GM19240 (cell line): Measurements from ENCODE around the gene GLIS1.
"Not testable (repeated sequence)": the region's sequence is repeated elsewhere in the genome, so short reads cannot be mapped to it uniquely, and the experiment has no call there.

Source experiments
- DNase-seq: peaks from one replicate; pipeline ENCODE4 v3.0.0; 2011; ENCODE audit warnings: low spot score; ENCODE audit not compliant: insufficient read length

The GLIS1 gene

GRCh38 chr1:53739109-53739681 lies at the start of gene GLIS1:
TSS of gene GLIS1 (minus strand) at chr1:53739164. CDS start at chr1:53738064, 1,100 bp downstream.
- peak; percentile 89 for DNase-seq

- DNase-seq, result no peak
Measured at GRCh38 chr1:53787655-53788054, 48.7 kb upstream of the GLIS1 start.

- DNase-seq, result no peak
Measured at GRCh38 chr1:53783056-53783455, 44.1 kb upstream of the GLIS1 start.

- no peak for DNase-seq
Measured at GRCh38 chr1:53781654-53782053, 42.7 kb upstream of the GLIS1 start.

DNA sequence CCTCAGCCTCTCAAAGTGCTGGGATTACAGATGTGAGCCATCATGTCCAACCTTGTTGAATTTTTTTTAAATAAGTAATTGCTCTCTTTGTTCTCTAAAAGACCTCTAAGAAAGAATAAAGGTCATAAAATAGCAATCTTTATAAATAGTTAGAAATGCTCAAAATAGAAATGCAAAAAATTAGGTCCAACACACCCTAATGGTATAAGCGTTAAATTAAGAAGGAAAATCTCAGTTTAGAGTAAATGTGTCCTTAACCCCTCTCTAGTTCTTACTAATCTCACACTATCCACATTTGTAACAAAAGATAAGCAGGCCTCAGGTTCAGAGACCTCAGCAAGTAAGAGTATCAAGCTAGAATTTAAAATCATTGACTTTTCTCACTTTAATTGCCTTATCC lies 38.3 kb upstream of the GLIS1 start:
- DNase-seq, result no peak

DNA sequence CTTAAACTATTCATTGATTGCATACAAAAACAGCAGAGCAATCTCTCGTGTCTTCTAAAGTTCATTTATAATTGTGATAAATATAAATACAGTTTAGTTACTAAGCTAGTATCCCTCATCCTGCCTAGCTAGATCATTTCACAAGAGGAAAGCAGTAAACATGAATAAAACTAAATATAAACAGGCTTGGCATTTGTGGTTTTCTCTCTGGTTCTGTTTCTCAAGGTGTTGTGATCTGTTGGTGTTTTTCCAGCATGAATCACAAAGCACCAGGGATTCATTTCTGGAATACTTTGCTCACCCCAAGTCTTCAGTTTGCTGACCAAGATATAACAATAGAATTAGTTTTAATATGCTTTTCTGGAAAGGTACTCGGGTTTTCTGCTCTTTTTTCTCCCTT lies 32.7 kb upstream of the GLIS1 start:
- DNase-seq, result no peak

DNA sequence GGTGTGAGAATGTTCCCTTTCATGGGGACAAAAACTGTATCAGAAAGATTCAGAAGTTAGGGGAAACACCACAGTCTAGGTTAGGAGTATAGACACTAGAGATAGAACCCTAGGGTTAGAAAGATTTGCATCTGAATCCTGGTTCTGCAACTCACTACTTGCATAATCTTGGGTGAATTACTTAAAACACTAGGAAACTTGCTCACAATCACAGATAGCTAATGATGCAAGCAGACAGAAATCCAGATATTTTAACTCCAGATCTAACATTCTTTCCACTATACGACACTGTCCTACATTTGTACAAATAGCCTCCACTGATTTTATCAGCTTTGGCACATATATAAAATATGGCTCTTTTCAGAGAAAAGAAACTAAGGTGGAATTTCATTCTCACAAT lies 30.8 kb upstream of the GLIS1 start:
- no peak for DNase-seq

DNA sequence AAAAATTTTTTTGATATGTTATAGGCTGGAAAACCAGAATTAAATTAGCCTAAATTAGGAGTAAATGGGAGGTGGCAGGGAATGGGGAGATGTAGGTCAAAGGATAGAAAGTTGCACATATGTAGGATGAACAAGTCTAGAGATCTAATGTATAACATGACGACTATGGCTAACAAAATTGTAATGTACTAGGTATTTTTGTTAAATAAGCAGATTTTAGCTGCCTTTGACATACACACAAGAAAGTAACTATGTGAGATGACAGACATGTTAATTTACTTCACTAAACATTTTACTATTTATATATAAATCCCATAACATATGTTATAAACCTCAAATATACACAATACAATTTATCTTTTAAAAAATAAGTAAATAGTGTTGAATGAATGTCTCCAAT lies 30.2 kb upstream of the GLIS1 start:
- DNase-seq, result no peak

- DNase-seq, result no peak
Measured at GRCh38 chr1:53766831-53767405, 28.0 kb upstream of the GLIS1 start.

GRCh38 chr1:53766194-53766742 lies 27.3 kb upstream of the GLIS1 start:
- no peak for DNase-seq

GRCh38 chr1:53765657-53766056 lies 26.7 kb upstream of the GLIS1 start:
- DNase-seq, result no peak

DNA sequence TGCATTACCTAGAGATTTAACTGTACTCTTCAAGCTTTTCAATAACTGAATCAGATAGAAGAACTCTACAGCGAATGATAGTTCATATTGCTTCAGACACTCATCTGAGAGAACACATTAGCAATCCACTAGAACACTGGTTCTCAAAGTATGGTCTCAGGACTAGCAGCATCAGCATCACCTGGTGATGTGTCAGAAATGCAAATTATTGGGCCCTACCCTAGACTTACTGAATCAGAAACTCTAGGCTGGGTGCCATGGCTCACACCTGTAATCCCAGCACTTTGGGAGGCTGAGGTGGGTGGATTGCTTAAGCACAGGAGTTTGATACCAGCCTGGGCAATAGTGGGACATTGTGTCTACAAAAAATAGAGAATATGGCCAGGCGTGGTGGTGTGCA lies 24.9 kb upstream of the GLIS1 start:
- no peak for DNase-seq

DNA sequence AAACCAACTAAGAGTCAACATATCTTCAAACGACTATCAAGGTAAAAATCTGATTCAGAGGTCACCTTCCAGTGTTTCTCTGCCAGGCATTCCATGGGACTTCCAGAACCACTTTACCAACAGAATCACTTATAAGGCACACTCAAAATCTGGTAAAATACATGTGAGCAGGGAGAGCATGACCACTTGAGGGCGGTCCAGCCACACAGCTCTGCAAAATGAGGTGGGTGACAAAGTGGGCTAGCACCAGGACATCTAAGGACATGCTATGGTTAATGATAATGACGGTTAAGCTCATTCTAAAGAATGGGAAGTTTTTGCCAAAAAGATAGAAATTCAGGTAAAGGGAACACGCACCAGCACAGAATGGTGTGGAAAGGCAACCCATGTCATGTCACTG lies 24.5 kb upstream of the GLIS1 start:
- no peak for DNase-seq

DNA sequence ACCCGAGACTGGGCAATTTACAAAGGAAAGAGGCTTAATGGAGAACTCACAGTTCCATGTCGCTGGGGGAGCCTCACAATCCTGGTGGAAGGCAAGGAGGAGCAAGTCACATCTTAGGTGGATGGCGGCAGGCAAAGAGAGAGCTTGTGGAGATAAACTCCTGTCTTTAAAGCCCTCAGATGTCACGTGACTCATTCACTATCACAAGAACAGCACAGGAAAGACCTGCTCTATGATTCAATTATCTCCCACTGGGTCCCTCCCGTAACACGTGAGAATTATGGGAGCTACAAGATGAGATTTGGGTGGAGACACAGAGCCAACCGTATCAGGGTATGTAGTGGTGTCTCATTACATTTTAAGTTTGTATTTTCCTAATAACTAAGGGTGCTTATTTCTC lies 21.5 kb upstream of the GLIS1 start:
- DNase-seq, result not testable (repeated sequence)

DNA sequence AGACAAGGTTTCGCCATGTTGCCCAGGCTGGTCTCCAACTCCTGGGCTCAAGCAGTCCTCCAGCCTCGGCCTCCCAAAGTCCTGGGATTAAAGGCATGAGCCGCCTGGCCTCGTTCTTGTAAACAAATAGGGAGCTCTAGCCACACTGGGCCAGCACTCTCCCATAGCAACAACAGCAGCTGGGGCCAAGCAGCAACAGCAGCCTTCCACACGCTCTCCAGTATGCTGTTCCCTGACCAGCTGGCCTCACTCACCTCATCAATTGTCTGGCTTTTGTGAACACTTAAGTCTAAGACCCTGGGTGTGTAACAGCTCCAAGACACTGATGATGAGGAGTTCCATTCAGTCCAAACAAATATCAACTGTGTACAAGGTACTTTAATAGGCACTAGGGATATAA lies 16.9 kb upstream of the GLIS1 start:
- DNase-seq, result no peak

- no peak for DNase-seq
Measured at GRCh38 chr1:53754484-53755312, 15.7 kb upstream of the GLIS1 start.

GRCh38 chr1:53752281-53752680 lies 13.3 kb upstream of the GLIS1 start:
- no peak for DNase-seq

- no peak for DNase-seq
Measured at GRCh38 chr1:53747841-53748240, 8.9 kb upstream of the GLIS1 start.

DNA sequence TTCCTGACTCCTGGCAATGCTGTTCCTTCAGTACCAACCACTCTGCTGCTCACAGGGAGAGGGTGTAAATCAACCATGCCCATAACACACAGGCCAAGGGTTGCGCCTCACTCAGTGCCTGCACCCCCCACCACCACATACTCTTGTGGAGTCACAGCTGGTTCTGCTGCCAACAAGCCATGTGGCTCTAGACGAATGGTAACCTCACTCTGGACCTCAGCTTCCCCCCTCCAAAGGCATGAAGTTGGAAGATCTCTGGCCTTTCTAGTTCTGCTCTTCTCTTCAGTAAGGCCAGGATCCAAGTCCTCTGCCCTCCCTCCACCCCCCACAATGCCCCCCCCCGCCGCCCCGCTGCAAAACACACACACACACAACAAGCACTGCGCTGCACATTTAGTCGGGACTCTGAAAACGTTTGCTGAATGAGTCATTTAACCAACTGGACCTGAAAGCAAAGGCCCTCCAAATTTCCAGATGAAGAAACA lies 1.7 kb upstream of the GLIS1 start:
- DNase-seq, result no peak

- no peak for DNase-seq
Measured at GRCh38 chr1:53738205-53739108, 507 bp downstream of the GLIS1 start.

- no peak for DNase-seq
Measured at GRCh38 chr1:53737648-53738204, 1.2 kb downstream of the GLIS1 start.
